Lung microvascular endothelial cell (primary cell): ENCODE results near the gene SHISAL2B. TPM values are rescaled to one million over a fixed set of nuclear protein-coding genes. Genes with fewer than 3 reads are reported as not detected.
A peak's percentile ranks its signal among the peaks of the same experiment; 100 is the strongest.
"Not testable (repeated sequence)": the region's sequence is repeated elsewhere in the genome, so short reads cannot be mapped to it uniquely, and the experiment has no call there.

Source experiments
- DNase-seq, 2 donors: peaks; one replicate each; pipeline versions ENCODE4 v3.0.0 to v3.0.0-alpha.2; 2010; ENCODE audit warnings: low read depth in 2 of 2
- total RNA-seq: library from RNA; depleted of rRNA; stranded (reverse); fragments of >200 nt; gene quantifications from 2 replicates; pipeline ENCODE4 v1.2.1, GENCODE V29; 2014

SHISAL2B gene
- total RNA-seq, 1 donor from 2014 or later = not detected

DNA sequence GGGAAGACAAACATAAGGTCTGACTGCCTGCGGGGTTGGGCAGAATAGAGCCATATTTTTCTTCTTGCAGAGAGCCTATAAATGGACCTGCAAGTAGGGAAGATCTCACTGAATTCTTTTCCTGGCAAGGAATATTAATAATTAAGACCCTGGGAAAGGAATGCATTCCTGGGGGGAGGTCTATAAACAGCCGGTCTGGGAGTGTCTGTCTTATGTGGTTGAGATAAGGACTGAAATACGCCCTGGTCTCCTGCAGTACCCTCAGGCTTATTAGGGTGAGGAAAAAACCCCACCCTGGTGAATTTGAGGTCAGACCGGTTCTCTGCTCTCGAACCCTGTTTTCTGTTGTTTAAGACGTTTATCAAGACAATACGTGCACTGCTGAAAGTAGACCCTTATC, 6.1 kb downstream of the SHISAL2B start:
- DNase-seq = not testable (repeated sequence)

DNA sequence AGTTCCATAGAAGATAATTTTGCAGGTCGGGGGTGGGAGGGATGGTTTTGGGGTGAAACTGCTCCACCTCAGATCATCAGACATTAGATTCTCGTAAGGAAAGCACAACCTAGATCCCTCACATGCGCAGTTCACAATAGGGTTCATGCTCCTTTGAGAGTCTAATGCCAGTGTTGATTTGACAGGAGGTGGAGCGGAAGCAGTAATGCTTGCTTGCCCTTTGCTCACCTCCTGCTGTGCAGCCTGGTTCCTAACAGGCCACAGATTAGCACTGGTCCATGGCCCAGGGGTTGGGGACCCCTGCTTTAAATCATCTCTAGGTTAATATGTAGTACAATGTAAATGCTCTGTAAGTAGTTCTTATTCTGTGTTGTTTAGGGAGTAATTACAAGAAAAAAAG, 10.5 kb downstream of the SHISAL2B start:
- DNase-seq = no peak

DNA sequence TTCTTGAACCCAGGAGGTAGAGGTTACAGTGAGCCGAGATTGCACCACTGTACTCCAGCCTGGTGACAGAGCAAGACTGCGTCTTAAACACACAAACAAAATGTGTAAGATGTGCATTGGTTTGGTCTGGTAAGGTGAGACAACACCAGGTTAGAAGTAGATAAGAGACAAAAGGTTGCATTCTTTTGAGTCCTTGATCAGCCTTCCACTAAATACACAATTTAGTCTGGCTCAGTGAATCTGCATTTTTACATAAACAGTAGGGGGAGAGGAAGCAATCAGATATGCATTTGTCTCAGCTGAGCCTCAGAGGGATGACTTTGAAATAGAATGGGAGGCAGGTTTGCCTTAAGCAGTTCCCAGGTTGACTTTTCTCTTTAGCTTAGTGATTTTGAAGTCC, 15.8 kb downstream of the SHISAL2B start:
- not testable (repeated sequence) for DNase-seq

- no peak for DNase-seq
Observed at GRCh38 chr5:64707191-64707590, 16.9 kb downstream of the SHISAL2B start.

- DNase-seq = not testable (repeated sequence)
Observed at GRCh38 chr5:64714495-64714894, 24.2 kb downstream of the SHISAL2B start.

DNA sequence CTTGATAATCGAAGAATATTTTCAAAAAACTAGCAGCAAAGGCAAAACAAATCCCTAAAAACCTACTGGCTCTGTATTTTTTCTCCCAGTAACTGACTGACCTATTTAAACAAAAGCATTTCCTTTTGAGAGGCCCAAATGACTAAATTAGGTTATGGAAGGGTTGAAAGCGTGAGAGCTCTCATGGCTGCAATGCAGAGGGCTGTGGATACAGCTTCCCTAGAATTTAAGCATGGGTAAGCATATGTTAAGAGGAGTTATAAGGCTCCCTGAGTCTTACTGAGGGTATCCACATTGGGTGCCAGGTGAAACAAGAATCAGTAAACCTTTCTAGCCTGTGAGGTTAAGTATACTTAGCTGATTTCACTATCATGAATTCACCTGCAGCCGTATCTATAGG, 32.3 kb downstream of the SHISAL2B start:
- no peak for DNase-seq

- no peak for DNase-seq
Observed at GRCh38 chr5:64727150-64727549, 36.8 kb downstream of the SHISAL2B start.

DNA sequence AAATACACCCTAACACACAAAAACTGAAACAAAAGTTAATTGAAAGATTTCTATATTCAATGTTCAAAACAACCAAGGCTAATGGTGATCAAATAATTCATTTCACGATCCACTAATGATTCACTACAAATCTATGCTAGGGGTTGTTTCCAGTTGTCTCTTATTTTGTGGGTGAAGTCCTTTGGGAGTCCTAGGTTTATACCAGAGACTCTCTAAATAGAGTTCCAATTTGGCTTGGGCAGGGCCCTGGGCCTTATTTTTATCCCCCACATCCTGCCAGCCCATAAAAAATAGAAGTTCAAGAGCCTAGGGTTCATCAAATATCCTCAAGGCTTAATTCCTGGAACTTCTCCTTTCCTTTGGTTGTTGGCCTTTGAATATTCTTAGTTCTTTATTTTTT, 52.1 kb downstream of the SHISAL2B start:
- DNase-seq = no peak

GRCh38 chr5:64742821-64743220, 52.5 kb downstream of the SHISAL2B start:
- no peak for DNase-seq

- peak in 1 of 2 donors; percentile 12 for DNase-seq
Observed at GRCh38 chr5:64744914-64745313, 54.6 kb downstream of the SHISAL2B start.

- DNase-seq = no peak
Observed at GRCh38 chr5:64746446-64746845, 56.1 kb downstream of the SHISAL2B start.

DNA sequence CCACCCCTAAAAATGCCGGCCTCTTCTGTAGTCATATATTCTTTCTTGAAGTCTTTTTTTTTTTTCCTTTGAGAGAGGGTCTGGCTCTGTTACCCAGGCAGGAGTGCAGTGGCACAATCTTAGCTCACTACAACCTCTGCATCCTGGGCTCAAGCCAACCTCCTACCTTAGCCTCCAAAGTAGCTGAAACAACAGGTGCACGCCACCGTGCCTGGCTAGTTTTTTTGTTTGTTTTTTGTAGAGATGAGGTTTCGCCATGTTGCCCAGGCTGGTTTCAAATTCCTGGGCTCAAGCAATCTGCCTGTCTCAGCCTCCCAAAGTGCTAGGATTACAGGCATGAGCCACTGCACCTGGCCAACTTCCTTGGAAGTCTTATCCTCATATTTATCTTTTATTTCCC, 59.1 kb downstream of the SHISAL2B start:
- no peak for DNase-seq

GRCh38 chr5:64754066-64754465, 63.8 kb downstream of the SHISAL2B start:
- no peak for DNase-seq

- no peak for DNase-seq
Observed at GRCh38 chr5:64758901-64759300, 68.6 kb downstream of the SHISAL2B start.

DNA sequence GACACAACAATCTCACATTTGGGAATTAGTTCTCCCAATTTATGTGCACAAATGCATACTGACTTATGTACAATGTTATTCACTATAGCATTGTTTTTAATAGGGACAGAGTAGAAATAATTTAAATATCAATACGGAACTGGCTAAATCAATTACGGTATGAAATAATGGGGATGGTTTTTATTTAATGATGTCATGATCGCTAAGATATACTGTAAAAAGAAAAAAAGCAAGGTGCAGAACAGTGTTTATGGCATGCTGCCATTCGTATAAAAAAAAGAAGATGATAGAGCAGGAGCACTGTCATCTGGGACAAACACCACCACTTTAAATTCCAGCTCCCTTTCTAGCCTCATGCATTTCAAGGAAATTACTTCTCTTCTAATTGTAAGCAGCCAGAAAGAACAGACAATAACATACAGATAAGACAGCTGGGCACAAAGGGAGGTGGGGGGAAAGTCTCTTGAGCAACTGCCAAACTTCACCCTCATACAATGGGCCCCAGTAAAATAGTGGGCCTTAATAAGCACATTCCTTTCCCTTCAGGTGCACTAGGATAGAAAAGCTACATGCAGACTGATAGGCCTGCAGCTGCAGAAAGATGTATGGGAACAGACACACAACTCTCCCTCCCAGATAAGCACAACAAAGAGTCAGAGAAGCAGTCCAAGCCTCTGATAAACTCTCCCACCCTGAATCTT, 69.8 kb downstream of the SHISAL2B start:
- DNase-seq = peak in 1 of 2 donors; percentile 20

GRCh38 chr5:64763948-64764503, 73.7 kb downstream of the SHISAL2B start:
- DNase-seq = no peak

GRCh38 chr5:64765804-64766504, 75.7 kb downstream of the SHISAL2B start:
- DNase-seq = no peak

DNA sequence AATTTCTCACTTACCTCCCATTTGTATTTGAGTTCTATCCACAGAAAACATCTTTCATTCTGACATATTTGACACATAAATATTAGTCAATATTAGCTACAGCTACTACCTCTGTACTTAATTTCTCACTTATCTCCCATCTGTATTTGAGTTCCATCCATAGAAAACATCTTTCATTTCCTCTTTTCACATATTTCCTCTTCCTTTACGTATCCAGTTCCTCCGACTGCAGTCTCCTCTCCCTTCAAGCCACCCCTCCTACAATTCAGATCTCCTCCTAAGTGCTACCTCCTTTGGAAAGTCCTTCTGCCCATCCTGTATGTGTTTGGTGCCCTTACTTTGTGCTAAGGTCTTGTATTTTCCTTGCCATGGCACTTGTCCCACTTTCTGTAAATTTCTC, 76.6 kb downstream of the SHISAL2B start:
- DNase-seq = peak in 1 of 2 donors; percentile 21

Other genes with a start within 250 kb of the SHISAL2B start
- gene RGS7BP, start 184.5 kb upstream of the SHISAL2B start, total RNA-seq = 0.20 and 0.22 TPM in 2 replicates
- 11.3 and 12.3 TPM in 2 replicates for gene SREK1IP1, start 78.2 kb downstream of the SHISAL2B start, total RNA-seq
- gene CWC27, start 78.4 kb downstream of the SHISAL2B start, total RNA-seq = 7.4 and 7.9 TPM in 2 replicates